ENCODE results near the gene UNC5B.

Gene UNC5B

GRCh38 chr10:71319042-71319799 lies 106.9 kb downstream of the UNC5B start, which contains the start of gene SLC29A3:
Gene SLC29A3 (plus strand): TSS chr10:71319259. CDS start chr10:71319310, 51 bp downstream.
- peak; percentile 61 to 62 for DNase-seq (ENCODE audit: low read depth in 2 of 2)

GRCh38 chr10:71319800-71320392 lies 107.5 kb downstream of the UNC5B start:
- DNase-seq (ENCODE audit: low read depth in 2 of 2) = no peak

- no peak for DNase-seq (ENCODE audit: low read depth in 2 of 2)
Measured at GRCh38 chr10:71320592-71320991, 108.2 kb downstream of the UNC5B start.

- no peak for DNase-seq (ENCODE audit: low read depth in 2 of 2)
Measured at GRCh38 chr10:71321386-71321785, 109.0 kb downstream of the UNC5B start.

- no peak for DNase-seq (ENCODE audit: low read depth in 2 of 2)
Measured at GRCh38 chr10:71323407-71323806, 111.0 kb downstream of the UNC5B start.

GRCh38 chr10:71324743-71325142 lies 112.4 kb downstream of the UNC5B start:
- DNase-seq (ENCODE audit: low read depth in 2 of 2) = no peak

GRCh38 chr10:71325267-71325666 lies 112.9 kb downstream of the UNC5B start:
- no peak for DNase-seq (ENCODE audit: low read depth in 2 of 2)

GRCh38 chr10:71326464-71326881 lies 114.1 kb downstream of the UNC5B start:
- no peak for DNase-seq (ENCODE audit: low read depth in 2 of 2)

GRCh38 chr10:71330789-71331404 lies 118.5 kb downstream of the UNC5B start:
- no peak for DNase-seq (ENCODE audit: low read depth in 2 of 2)

- no peak for DNase-seq (ENCODE audit: low read depth in 2 of 2)
Measured at GRCh38 chr10:71331736-71332135, 119.4 kb downstream of the UNC5B start.

GRCh38 chr10:71332466-71332865 lies 120.1 kb downstream of the UNC5B start:
- no peak for DNase-seq (ENCODE audit: low read depth in 2 of 2)

GRCh38 chr10:71333129-71333887 lies 120.9 kb downstream of the UNC5B start:
- DNase-seq (ENCODE audit: low read depth in 2 of 2) = no peak

- DNase-seq (ENCODE audit: low read depth in 2 of 2) = no peak
Measured at GRCh38 chr10:71334221-71334791, 121.9 kb downstream of the UNC5B start.

GRCh38 chr10:71335173-71335708 lies 122.9 kb downstream of the UNC5B start:
- no peak for DNase-seq (ENCODE audit: low read depth in 2 of 2)

- DNase-seq (ENCODE audit: low read depth in 2 of 2) = no peak
Measured at GRCh38 chr10:71336632-71337031, 124.3 kb downstream of the UNC5B start.

GRCh38 chr10:71337219-71337701 lies 124.9 kb downstream of the UNC5B start:
- no peak for DNase-seq (ENCODE audit: low read depth in 2 of 2)

- DNase-seq (ENCODE audit: low read depth in 2 of 2) = no peak
Measured at GRCh38 chr10:71338728-71339495, 126.5 kb downstream of the UNC5B start.

GRCh38 chr10:71339796-71340589 lies 127.6 kb downstream of the UNC5B start:
- DNase-seq (ENCODE audit: low read depth in 2 of 2) = no peak

- DNase-seq (ENCODE audit: low read depth in 2 of 2) = no peak
Measured at GRCh38 chr10:71342573-71343391, 130.4 kb downstream of the UNC5B start.

All from stimulated activated CD8-positive, alpha-beta memory T cell treated with anti-CD3 and anti-CD28 coated beads, Interleukin-7, amount 100 ng/mL, for 1 hour (primary cell).